Islet precursor cell (in vitro differentiated cells): Measurements from ENCODE around the gene TAF15.
A peak's percentile ranks its signal among the peaks of the same experiment; 100 is the strongest.

Source experiments
- DNase-seq: peaks from one replicate; pipeline ENCODE4 v3.0.0-alpha.2; 2018

Gene TAF15

GRCh38 chr17:35808962-35809854 is at the start of gene TAF15:
Gene TAF15, plus strand, starts transcription at chr17:35809484. Its CDS starts 86 bp downstream, at chr17:35809570.
- peak; percentile 99 for DNase-seq

DNA sequence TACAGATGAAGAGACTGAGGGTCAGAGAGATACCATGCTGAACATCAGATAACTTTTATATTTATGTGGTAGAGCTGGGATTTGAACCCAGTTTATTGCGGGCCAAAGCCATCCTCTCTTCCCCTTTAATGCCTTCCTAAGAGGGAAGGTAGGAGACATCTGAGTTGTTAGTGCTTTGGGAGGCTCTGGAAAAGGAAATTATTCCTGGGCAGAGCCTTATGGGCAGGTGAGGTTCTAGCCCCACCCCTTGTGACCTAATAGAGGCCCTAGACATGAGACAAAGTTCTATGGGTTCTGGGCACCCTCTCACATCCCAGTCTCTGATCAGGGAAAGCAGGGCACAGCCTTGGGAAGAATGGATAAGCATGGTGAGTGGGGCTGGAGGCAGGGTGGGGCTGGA is 48.7 kb upstream of the TAF15 start, which contains the start of gene C17orf50:
Gene C17orf50, plus strand, starts transcription at position 301 of the 400 bp plus-strand sequence. Its CDS starts 55 bp downstream, at position 356.
- DNase-seq = no peak

GRCh38 chr17:35761601-35762000 is 47.7 kb upstream of the TAF15 start:
- no peak for DNase-seq

GRCh38 chr17:35763767-35764122 is 45.5 kb upstream of the TAF15 start:
- no peak for DNase-seq

DNA sequence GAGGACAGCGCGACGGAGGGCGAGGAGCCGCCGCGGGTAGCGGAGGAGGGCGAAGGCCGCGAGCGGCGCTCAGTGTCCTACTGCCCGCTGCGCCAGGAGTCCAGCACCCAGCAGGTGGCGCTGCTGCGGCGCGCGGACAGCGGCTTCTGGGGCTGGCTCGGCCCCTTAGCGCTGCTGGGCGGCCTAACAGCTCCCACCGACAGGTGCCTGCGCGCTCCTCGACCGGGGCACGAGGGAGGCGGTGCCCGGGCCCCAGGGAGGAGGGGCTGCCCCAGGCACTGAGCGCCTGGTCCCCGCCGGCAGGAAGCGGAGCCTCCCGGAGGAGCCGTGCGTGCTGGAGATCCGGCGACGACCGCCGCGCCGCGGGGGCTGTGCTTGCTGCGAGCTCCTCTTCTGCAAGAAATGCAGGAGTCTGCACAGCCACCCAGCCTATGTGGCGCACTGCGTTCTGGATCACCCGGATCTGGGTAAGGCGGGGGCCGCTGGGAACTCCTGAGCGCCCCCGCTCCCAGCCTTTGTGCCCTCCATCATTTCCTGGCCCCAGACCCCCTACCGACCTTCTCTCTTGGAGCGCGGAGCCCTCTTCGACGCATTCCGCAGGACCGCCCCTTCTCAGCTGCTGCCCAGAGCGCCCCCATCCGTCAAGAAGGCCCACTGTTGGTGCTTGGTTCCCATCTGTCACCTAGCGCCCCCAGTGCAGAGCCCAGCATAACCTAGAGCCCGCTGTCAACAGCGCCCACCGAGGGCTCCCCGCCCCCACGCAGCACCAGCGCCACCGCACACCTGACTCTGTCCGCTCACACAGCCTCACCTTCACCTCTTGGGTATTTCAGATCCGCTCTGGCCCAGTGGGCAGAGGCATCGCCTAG is 44.9 kb upstream of the TAF15 start:
- DNase-seq = peak; percentile 99

GRCh38 chr17:35765086-35765710 is 44.1 kb upstream of the TAF15 start:
- DNase-seq = peak; percentile 94

DNA sequence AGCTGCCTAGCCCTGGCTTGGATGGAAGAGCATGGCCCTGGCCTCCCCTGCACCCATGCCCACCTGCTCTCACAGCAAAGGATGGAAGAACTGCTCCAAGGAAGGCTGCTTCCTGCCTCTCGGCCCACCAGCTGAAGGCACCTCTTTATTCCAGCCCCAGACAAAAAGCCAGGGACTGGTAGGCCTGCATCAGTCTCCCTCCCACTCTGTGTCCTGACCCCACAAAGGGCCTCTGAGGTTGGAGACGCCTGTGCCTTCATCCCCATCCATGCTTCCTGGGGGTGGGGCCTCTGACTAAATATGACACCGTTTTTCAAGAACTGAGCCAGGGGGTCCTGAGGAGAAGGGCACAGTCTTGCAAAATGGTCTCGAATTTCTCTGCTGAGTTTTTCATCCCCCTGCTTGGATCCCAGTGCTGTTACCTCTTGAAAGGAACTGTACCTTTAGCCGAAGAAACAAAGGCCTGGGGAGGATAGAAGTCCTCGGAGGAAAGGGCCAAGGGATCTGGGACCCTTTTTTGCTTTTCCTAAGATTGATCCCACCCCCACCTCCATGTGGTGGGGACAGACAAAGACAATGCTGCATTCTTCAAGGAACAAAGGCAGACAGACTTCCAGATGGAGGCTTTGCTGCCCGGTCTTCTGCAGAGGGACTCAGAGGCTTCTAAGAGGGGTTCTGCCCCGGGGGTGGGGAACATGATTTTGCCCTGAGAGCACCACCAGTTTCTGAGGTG is 43.4 kb upstream of the TAF15 start:
- DNase-seq = no peak

- peak; percentile 55 for DNase-seq
These were observed 42.8 kb upstream of the TAF15 start for GRCh38 chr17:35766489-35766877.

DNA sequence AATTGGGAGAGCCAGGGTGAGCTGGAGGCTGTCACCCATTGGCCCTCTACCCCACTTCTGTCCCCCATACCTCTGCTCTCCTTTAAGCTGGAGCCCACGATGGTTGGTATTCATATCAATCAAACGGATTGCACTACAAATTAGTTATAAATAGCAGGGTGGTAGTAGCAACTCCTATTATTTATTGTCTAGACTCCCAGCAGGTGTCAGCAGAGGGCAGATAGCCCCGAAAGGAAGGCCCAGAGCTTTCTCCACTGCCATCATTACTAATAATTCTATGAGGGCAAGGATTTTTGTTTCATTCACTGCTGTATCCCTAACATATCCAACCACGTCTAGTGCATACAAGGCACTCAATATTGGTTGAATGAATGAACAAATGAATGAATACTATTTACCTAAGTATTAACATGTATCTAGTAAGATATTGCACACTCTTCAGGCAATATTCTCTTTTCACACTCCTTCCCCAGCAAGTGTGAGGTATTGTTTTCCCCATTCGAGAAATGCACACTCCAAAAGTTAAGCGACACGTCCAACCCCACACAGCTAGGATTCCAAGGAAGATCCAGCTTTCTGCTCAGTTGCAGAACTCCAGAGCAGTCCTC is 42.3 kb upstream of the TAF15 start:
- DNase-seq = peak; percentile 56

DNA sequence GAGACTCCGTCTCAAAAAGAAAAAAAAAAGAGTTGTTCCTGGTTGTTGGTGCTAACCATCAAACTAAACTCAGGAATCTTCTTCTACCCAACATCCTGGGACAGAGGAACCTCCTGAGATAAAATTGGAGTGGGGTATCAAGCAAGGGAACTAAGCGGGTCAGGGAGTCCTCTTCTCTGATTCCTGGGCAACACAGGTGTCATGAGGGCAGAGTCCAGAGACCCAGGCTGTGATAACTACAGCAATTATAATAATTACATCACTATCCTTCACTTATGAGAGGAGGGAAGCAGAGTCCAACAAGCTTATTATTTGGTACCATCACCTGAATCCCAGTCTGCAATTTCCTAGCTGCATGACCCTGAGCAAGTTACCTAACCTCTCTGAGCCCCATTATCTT is 40.5 kb upstream of the TAF15 start:
- no peak for DNase-seq

DNA sequence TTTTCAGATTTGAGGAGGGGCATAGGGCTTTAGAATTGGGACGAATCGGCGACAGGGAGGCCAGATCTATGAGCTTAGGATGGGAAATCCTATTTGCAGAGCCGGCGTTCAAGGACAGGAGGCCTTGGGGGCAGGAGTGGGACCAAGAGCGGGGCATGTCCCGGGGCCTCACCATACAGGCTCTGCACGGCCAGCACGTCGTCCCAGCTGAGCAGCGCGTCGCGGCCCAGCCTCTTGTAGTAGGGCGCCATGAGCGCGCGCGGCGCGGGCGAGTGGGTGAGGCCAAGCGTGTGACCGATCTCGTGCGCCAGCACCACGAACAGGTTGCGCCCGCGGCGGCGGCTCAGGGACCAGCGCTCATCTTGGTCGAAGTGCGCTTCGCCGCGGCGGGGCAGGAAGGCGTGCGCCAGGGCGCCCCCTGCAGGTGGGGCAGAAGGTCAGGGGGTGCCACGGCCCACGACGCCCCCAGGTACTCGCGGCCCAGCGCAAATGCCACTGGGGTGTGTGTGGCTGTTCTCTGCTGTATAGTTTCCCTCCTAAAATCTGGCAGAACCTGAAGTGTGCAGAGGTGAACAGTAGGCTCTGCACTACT is 39.3 kb upstream of the TAF15 start:
- no peak for DNase-seq

- no peak for DNase-seq
These were observed 36.2 kb upstream of the TAF15 start for GRCh38 chr17:35773129-35773528.

- peak; percentile 62 for DNase-seq
These were observed 35.4 kb upstream of the TAF15 start for GRCh38 chr17:35773679-35774425.

DNA sequence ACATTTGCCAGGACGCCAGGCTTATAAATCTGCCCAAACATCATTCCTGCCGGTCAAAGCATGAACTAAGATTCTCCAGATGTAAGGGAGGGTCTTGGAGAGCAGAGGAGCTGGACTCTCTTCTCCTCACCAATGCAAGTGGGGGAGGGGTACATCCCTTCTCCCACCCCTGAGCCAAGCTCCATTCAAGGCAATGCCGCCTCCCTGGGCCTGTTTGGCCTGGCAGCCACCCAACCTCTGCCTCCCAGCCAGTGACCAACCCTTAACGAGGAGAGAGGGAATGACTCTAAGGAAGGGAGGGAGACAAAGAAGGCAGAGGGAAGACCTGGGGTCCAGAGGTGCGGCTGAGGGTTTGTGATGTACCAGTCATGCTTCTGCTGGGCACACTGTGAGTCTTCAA is 34.8 kb upstream of the TAF15 start:
- no peak for DNase-seq

GRCh38 chr17:35775039-35775438 is 34.2 kb upstream of the TAF15 start:
- no peak for DNase-seq

- DNase-seq = no peak
These were observed 33.7 kb upstream of the TAF15 start for GRCh38 chr17:35775583-35775982.

GRCh38 chr17:35778641-35779196 is 30.6 kb upstream of the TAF15 start:
- DNase-seq = peak; percentile 60

GRCh38 chr17:35780950-35781349 is 28.3 kb upstream of the TAF15 start:
- peak; percentile 74 for DNase-seq

DNA sequence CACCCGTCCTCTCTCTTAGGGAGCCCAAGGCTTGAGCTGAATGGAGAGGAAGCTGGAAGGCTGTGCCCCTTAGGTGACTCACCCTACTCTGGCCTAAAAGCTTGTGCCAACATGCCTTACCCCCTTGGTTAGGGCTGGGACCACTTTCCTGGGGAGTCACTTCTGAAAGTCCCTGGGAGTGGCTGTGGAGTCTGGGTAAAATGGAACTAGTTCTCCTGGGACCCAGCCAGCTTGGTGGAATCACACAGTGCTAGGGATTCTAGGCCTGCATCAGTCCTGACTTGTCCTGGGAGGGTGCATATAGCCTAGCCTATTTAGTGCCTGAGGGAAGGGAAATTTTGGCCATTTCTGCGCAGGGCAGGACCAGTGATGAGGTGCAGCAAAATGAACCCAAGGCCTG is 24.4 kb upstream of the TAF15 start:
- peak; percentile 52 for DNase-seq

GRCh38 chr17:35786941-35787432 is 22.3 kb upstream of the TAF15 start:
- peak; percentile 98 for DNase-seq
